ENCODE data around the gene STAP1.

DNA sequence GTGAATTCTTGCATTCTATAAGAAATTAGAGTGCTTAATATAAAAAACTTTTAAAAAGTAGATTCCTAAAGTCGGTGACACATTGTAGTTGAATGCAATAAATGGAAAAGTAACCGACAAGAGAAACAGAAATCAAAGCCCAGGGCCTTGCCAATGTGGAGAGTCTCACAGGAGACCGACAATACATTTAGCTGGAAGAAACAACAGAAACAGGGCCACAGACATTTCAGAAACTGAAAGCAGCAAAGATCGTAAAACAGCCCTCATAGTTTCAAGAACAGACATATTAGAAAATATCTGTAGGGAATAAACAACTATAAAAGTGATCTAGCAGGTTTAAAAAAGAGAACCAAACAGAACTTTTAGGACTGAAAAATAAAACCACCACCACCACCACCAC, 49.5 kb downstream of the STAP1 start:
- no peak for TF ChIP-seq ZNF274 (IDR thresholded peaks at IDR 0.05; ENCODE audit: low read depth, low read length)
- TF ChIP-seq YY1 (IDR thresholded peaks at IDR 0.05; ENCODE audit: insufficient read depth, insufficient read length) = no peak
- TF ChIP-seq SUZ12 (IDR thresholded peaks at IDR 0.05; ENCODE audit: extremely low read depth, insufficient read depth, insufficient read length) = no peak

Measured in NT2/D1 (cell line).